ENCODE measurements around the gene ITGA5.

ITGA5 gene

GRCh38 chr12:54431911-54432814 lies 13.1 kb upstream of the ITGA5 start:
- H3K4me3 ChIP-seq (ENCODE audit: low read depth, low read length) = no peak overlapping the region

GRCh38 chr12:54430471-54431069 lies 11.5 kb upstream of the ITGA5 start:
- no peak overlapping the region for H3K4me3 ChIP-seq (ENCODE audit: low read depth, low read length)
- TF ChIP-seq CTCF (IDR thresholded peaks at IDR 0.05; ENCODE audit: low read depth, low read length) = no peak

More at GRCh38 chr12:54431911-54432814, 13.1 kb upstream of the ITGA5 start:
- no peak for TF ChIP-seq CTCF (IDR thresholded peaks at IDR 0.05; ENCODE audit: low read depth, low read length)

- TF ChIP-seq CTCF (IDR thresholded peaks at IDR 0.05; ENCODE audit: low read depth, low read length) = no peak
- no peak overlapping the region for H3K4me3 ChIP-seq (ENCODE audit: low read depth, low read length)
Observed at GRCh38 chr12:54429014-54429471, 10.0 kb upstream of the ITGA5 start.

- no peak overlapping the region for H3K4me3 ChIP-seq (ENCODE audit: low read depth, low read length)
- TF ChIP-seq CTCF (IDR thresholded peaks at IDR 0.05; ENCODE audit: low read depth, low read length) = no peak
Observed at GRCh38 chr12:54428050-54429013, 9.3 kb upstream of the ITGA5 start.

- no peak for TF ChIP-seq CTCF (IDR thresholded peaks at IDR 0.05; ENCODE audit: low read depth, low read length)
- H3K4me3 ChIP-seq (ENCODE audit: low read depth, low read length) = no peak overlapping the region
Observed at GRCh38 chr12:54427106-54427505, 8.0 kb upstream of the ITGA5 start.

- no peak for TF ChIP-seq CTCF (IDR thresholded peaks at IDR 0.05; ENCODE audit: low read depth, low read length)
- no peak overlapping the region for H3K4me3 ChIP-seq (ENCODE audit: low read depth, low read length)
Observed at GRCh38 chr12:54426690-54427089, 7.6 kb upstream of the ITGA5 start.

Measured in WI38 (cell line).